HG03558 (cell line): Measurements from ENCODE around the gene TTLL8.

Source experiments
- ATAC-seq: cut with Tn5 transposase; IDR thresholded peaks from one replicate; pipeline ENCODE4 v1.9.1; 2021; ENCODE audit warnings: moderate number of reproducible peaks; ENCODE audit not compliant: unreplicated experiment; ENCODE audit errors: extremely low read depth

TTLL8 gene

DNA sequence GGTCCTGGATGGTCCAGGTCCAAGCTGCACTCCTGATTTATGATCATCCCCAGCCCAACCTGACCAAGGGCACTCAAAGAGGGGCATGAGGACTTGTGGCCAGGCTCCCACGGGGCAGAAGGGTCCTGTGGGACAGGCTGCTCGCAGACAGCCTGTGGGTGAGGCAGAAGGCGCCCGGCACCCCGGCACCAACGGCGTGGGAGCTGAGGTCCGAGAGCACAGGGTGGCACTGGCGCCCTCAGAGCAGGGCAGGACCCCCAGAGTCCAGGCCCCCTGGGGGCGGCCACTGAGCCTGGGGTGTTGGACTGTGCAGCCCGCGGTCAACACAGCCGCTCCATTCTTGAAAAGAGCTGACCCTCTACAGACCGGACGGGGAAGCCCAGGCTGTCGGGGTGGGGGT is 48.8 kb downstream of the TTLL8 start:
- no peak for ATAC-seq

DNA sequence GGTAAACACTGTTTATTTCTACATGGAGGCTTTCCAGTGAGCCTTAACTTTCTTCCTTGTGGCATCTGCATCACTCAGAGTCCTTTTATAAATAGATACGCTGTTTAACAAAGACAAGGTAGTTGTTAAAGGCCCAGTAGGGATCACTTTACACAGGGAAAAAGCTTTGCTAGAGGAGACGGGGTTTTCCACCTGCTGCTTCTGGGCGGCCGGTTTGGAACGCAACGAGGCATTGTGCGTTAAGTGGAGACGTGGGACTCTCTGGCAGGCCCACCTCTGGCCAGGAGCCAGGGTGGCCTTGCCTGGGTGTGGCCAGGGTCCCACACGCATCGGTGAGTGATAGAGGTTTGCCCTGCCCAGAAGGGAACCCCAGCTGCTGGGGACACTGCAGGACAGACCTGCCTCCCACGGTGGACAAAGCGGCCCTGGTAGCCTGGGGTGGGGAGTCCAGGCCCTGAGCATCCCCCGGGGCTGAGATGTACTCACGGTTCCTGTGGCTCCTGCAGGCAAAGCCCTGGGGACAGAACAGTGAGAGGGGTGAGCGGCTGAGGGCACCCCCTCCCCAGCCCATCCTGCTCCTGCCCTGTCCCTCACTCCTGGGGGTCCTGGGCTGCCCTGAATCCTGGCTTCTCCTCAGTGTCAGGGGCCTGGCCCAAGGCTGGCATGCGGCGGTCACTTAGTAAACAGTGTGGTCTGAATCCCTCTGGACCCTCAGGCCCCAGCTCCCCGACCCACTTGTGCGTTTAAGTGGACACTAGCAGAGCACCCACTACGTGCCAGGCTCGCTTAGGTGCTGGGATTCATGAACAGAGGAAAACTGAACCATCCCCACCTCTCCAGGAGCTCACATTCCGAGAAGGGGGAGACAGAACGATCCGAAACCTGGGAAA is 49.7 kb downstream of the TTLL8 start:
- ATAC-seq: no peak

DNA sequence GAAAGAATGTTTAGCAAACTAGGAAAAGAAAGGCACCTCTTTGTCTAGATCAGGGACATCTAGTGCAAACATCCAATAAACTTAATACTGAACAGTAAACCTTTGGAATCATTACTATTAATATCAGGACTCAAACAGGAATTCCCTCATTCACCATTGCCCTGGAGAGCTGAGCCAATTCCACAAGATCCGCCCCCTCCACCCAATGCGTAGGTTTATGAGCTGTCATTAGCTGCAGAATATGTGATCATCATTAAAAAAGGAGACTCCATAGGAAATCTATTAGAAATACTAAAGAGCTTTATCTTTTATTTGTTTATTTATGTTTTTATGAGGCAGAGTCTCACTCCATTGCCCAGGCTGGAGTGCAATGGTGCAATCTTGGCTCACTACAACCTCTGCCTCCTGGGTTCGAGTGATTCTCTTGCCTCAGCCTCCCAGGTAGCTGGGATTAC is 51.0 kb downstream of the TTLL8 start:
- ATAC-seq: no peak

DNA sequence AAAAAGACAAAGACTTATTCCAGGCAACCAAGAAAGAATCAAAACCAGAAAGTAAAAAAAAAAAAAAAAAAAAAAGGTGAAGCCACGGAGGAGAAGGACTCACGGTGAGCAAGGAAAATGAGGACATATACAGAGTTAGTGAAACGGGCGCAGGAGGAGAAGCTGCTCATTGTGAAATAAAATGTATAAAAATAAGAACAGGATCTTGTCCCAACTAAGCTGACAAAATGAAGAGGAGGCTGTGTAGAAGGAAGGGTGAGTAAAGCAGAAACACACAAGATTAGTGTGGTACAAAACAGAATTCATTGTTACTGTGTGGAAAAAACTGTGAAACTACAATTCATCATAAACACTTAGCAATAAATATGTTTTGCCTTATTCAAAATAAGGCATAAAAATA is 53.2 kb downstream of the TTLL8 start:
- ATAC-seq: no peak

DNA sequence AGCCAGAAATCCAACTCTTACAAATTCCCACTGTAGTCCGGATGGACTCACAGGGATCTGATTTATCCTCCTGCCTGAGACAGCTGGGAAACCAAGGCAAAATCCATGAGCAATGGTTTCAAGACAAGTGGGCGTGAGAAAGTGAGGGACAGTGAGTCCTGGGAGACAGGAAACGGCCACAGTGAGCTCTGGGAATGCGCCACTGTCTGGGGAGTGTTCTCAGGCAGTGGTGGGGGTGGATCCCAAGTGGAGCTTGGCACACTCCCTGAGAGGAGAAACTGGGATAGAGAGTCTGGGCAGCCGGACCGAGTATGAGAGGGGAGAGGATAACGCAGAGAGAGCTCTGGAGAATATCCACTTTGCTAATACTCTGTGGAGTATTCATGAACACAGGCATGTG is 55.3 kb downstream of the TTLL8 start:
- ATAC-seq: no peak

DNA sequence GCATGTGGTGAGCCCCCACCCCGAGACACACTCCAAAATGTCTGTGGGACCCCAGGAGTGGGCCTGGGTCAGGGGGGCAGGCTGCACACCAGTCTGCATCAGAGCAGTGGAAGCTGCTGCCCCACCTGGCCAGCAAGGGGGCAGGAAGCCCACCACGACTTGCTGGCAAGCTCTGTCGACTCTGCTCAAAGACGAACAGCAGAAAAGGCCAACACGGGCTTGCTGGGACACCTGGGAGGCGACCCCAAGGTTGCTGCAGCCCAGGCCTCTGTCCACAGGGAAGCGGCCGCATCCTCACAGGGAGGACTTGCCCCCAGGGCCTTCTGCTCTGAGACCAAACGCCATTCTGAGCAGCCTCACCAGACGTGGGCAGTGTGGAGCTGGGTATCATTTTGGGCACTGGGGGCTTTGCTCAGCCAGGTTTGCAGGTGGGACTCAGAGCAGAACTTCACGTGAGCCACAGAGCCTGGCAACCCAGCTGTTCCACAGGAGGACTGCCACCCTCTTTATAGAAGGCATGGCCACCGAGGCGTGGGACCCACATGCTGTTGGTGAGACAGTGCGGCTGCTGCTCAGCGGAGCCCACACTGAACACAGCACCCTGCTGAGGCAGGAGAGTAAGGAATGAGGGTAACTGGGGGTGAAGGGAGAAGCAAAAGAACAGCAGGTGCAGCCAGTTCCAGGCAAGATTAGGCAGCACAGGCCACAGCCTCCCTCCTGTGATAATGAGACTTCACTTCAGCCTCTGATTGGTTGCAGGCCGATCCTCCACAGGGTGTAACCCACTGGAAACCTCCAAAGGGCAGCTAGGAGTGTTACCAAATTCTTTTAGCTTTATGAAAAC is 56.5 kb downstream of the TTLL8 start:
- no peak for ATAC-seq

DNA sequence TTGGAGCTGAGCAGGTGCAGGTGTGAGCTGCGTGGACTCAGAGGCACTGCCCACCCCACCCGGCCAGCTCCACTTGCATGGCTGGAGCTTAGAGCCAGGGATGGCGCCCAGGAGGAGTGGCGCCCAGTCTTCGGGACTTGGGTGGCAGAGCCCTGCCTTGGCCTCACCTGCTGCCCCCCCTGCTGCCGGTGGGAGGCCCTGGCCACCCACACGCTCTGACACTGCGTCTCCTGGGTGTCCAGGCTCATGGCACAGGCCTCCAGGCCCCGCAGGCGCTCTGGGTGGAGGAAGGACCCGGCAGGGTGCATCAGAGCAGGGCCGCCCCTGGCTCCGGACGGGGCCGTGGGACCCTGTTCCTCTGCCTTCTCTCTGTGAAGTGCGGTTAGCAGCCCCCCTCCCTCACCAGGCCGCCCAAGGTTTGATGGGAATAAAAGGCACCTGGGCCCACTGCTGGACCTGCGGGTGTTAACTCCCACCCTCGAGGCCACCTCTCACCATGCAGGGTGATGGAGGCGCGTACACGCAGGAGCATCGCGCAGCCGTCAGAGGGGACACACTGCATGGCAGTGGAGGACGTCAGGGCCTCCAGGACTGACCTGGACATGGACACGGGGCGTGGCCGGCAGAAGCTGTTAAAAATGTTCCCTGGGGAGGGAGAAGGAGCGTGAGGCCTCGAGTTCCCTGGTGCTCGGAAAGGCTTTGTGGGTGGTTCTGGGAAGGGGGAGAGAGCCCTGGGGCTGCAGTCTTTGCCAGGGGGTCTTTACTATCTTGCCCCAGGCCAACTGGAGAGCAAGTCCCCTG is 57.3 kb downstream of the TTLL8 start:
- ATAC-seq: no peak

DNA sequence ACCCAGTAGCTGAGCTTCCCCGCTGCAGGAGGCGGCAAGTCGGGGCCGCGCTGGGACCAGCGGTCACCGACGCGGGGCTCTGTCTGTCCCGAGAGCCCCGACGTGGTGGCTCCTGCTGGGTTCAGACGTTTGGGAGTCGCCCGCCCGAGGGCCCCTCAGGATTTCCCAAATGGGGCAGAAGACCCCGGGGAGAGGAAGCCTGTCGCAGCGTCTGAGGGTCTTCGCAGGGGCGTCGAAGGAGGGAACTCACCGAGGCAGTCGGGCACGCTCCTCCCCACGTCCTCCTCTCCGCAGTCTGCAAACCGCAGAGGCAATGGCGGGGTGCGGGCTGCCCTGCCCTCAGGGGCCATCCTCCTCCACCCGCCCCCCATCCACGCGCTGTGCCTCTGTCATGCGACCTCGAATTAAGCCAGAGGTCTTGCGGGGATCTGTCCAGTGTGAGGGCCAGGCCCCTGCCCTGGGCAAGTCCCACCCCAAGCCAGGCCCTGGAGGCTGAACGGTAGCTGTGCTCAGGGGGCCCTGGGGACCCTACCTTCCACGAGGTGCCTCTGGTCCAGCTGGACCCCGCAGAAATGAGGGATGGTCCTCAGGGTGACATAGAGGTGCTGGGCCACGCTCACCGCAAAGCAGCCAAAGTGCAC is 58.0 kb downstream of the TTLL8 start:
- ATAC-seq: no peak

DNA sequence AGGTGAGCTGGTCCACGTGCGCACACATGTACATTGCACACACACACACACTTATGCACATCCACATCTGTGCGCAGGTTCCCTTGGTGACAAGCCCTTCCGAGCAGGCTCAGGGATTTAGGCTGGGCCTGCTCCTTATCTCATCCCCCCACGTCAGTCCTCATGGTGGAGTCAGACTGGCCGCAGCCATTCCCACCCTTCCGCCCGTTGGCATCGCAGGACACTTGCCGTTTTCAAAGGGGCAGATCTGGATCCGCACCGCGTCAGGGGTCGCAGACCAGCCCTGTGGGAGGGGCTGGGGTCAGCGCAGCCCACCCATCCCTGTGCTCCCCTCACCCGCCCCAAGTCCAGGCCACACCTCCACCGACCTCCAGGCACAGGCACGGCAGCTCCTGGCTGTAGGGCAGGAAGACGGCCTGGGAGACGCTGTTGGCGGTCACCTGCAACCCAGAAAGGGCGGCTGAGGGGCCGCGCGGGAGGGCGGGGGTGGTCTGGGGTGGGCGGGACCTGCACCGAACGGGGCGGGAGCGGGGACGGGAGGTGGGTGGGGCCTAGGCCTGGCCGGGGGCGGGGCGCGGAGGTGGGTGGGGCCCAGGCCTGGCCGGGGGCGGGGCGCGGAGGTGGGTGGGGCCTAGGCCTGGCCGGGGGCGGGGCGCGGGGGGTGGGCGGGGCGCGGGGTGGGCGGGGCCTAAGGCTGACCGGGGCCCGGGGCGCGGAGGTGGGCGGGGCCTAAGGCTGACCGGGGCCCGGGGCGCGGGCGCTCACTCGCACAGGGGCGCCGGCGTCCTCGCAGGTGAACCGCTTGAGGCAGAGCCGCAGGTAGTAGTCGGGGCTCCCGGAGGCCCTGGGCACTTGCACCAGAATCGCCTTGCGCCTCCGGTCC is 58.8 kb downstream of the TTLL8 start:
- no peak for ATAC-seq

DNA sequence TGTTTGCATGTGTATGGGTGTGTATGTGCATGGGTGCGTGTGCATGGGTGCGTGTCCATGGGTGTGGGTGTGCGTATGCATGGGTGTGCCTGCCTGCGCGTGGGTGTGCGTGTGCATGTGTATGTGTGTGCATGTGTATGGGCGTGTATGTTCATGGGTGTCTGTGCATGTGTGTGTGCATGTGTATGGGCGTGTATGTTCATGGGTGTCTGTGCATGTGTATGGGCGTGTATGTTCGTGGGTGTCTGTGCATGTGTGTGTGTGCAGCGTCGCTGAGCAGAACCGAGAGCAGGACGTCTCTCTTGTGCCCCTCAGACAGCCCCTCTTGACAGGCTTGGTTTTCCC is 59.4 kb downstream of the TTLL8 start:
- no peak for ATAC-seq

DNA sequence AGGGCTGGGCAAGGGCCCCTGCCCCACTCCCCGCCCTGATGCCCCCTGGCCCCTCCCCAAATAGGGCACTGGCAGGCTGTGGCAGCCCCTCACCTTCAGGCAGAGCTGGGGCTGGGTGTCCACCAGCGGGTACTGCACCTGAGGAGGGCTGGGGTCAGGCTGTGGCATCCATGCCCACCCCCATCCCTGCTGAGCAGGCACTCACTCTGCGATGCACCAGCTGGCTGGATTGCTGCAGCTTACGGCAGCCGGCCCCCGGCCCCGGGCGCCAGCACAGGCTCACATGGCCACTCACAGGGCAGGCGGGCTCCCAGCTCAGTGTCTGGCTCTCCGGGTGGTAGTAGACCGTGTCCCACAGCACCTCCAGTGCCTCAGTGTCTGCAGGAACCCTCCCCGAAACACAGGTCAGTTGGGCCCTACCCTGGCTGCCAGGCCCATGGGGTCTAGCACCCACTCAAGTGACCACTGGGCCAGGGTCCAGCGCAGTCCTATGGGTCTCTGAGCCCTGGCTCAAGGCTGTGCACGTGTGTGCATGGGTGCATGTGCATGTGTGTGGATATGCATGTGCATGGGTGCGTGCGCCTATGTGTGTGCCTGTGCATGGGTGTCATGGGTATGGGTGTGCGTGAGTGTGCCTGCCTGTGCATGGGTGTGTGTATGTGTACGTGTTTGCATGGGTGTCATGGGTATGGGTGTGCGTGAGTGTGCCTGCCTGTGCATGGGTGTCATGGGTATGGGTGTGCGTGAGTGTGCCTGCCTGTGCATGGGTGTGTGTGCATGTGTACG is 60.0 kb downstream of the TTLL8 start:
- no peak for ATAC-seq

DNA sequence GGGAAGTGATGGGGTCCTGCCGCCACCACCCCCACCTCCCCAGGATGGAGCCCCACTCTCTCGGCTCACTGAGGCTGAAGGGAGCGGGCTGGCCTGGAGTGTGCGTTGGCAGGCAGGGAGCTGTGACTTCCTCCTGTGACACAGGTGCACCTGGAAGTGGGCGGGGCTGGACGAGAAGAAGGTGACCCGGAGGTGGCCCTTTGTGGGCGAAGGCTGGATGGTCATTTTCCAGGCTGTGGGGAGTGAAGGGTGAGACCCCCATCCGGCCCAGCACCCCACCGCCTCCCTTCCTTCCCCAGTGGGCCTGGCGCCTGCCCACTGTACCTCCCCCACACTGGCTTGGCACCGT is 60.9 kb downstream of the TTLL8 start:
- ATAC-seq: no peak

DNA sequence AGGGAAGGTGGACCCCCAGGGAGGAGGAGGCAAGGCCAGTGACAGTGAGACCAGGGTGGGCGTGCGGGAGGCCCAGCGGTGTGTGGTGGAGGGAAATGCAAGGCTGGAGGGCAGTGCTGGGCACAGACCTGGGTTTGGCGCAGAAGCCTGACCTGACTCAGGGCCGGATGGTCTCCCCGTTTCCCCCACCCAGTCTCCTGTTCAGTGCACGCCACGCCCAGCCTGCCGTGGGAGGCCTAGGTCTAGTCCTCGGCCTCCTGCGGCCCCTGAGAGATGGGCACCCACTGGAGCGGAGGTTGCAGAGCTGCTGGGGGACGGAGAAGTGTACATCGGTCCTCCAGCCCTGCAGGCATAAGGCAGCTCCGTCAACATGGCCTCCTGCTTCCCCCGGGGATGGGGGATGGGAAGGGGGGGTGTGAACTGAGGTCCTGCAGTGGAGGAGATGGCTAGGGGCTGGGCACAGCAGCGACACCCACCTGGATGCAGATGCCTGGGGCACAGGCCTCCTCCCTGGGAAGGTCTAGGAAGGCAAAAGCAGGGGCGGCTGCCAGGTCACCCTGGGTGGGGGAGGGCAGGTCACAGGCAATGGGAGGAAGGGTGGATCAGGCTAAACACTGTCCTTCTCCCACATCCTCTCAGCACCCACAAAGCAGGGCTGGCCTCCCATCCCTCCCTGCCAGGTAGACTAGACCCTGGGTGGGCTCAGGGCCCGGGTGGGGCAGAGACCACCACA is 61.4 kb downstream of the TTLL8 start:
- no peak for ATAC-seq

DNA sequence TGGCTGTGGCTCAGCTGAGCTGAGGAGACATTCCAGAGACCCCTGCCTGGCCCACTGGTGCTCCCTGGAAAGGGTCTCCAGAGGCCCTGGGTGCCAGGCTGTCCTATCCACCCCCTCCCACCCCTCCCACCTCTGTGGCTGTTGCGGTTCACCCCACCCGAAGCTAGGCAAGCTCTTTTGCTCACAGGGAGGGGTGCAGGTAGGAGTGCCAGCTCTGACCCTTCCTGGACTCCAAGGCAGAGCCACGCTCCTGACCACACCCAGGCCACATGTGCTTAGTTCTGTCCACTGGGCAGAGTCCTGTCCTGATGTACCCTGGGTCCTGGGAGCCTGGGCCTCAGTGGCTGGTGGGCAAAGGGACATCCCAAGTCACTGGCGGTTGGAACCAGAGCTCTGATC is 62.0 kb downstream of the TTLL8 start:
- ATAC-seq: no peak

DNA sequence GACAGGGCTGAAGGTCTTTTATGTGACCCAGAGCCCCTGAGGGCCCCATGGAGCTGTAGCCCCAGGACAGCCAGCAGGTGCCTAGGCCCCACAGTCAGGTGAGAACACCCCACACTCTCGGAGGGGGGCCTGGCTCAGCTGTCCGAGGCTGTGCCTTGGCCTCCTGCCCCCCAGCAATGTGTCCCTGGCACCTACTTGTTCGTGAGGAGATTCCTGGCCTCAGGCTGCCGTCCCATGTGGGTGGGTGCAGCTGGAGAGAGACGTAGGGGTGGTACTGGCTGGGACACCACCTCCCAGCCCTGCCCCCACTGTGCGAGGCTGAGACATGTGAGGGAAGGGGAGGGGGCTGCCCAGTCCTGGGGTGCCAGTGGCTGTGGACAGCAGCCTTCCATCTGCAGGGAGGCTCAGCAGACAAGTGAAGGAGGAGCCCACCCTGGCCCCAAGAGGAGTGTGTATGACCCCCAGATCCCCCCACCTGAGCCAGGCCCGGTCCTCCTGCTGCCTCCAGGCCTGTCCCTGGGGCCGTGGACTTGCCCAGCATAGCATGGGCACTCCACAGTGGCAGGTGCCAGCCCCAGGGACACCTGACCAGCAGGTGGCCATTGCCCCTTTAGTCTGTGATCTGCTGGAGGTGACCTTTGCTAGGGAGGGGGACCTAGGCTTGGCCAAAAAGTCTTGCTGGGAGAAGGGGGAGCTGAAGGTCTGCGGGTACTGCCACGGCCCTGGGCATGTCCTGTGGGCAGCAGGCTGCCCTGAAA is 62.6 kb downstream of the TTLL8 start:
- ATAC-seq: no peak

DNA sequence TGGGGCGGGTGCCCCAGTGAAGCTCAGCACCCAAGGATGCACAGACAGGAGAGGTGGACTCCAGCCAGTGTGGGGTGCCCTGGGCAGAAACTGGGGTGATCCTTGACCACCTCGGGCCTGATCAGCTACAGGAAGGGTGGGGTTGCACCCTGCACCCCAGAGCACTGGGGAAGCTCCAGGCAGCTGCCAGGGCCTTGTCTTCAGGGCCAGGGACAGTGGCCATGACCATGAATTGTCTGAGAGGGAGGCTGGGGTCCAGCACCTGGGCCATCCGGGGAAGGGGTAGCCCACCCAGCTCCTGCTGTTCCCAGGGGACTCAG is 63.1 kb downstream of the TTLL8 start:
- no peak for ATAC-seq

DNA sequence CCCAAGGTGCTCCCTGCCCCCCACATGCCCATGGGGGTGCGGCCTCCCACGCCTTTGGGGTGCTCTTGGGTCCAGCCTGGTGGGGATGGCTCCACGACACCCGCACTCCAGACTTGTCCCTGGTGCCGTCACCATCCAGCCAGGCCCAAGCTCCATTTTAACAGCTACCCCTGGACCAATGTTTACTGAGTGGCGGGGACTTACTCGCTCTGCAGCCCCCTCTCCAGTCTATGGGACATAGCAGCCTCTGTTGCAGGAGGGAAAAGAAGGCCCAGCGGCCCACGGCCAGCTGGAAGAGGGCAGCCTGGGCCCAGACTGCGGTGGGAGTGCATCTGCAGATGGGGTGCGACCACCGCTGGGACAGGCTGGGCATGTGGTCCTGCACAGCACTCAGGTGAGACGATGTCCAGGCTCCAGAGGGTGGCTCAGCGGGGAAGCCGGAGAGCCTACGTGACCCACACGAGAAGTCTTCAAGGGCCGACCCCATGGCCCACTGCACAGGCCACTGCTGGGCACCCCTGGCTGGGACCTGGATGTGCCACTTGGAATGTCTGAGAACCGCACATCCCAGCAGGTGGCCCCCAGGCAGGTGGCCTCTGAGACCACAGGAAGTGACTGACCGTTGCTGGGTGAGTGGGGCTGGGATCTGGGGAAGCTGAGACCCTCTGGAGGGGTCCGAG is 63.6 kb downstream of the TTLL8 start:
- ATAC-seq: no peak
